ENCODE measurements around the gene SLC8A3. TPM values are rescaled to one million over a fixed set of nuclear protein-coding genes. Genes with fewer than 3 reads are reported as not detected.

Gene SLC8A3
- total RNA-seq, 6 experiments from 2014 or later, result 0.05 to 0.13 (median 0.12) TPM; not detected in 3

DNA sequence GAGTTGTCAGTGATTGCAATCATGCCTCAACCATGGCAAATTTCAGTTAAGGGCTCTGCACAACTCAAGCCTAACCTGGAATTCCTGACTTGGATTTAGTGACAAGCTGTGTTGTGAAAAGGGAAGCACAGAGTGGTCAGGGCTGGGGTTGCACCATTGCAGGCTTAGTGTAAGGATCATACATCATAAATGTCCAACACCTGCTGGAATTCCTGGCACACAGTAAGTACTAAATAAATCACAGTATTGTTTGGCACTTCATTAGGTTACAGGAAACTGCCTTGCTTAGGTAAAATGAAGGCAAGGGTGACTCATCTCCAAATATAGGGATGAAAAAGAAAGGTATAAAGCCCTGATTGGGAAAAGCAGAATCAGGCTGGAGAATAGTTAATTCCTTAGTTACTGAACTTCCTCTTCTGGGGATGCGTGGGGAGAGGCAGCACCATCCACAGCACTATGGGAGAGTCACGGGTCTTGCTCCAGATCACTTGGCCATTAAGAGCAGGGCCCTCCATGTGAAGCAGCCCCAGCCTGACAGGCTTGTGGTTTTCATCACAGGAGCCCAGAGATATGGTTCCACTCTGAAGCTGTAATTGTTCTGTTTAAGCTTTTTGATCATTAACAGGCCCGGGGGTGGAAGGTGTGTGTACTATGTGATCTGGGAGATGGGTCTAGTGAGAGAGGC lies 39.7 kb downstream of the SLC8A3 start:
- intact Hi-C loops (cut with DNase I), result no loop called here
- no peak for ATAC-seq
- 88% methylated on average over 2 of the region's 3 CpGs for WGBS (ENCODE audit: insufficient coverage, low coverage, low lambda C conversion rate, missing lambda C conversion rate)
- DNase-seq, result no peak
- H3K27me3 ChIP-seq, result no peaks in the 10 kb centered on the region
- no peak for TF ChIP-seq POLR2A (IDR thresholded peaks at IDR 0.05)
- TF ChIP-seq, protein P1, sequence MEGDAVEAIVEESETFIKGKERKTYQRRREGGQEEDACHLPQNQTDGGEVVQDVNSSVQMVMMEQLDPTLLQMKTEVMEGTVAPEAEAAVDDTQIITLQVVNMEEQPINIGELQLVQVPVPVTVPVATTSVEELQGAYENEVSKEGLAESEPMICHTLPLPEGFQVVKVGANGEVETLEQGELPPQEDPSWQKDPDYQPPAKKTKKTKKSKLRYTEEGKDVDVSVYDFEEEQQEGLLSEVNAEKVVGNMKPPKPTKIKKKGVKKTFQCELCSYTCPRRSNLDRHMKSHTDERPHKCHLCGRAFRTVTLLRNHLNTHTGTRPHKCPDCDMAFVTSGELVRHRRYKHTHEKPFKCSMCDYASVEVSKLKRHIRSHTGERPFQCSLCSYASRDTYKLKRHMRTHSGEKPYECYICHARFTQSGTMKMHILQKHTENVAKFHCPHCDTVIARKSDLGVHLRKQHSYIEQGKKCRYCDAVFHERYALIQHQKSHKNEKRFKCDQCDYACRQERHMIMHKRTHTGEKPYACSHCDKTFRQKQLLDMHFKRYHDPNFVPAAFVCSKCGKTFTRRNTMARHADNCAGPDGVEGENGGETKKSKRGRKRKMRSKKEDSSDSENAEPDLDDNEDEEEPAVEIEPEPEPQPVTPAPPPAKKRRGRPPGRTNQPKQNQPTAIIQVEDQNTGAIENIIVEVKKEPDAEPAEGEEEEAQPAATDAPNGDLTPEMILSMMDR (IDR thresholded peaks at IDR 0.05), result no peak
- no peaks in the 10 kb centered on the region for H3K4me1 ChIP-seq
- H3K36me3 ChIP-seq, result no peaks in the 10 kb centered on the region
- H3K9me3 ChIP-seq, result no peaks in the 10 kb centered on the region
- H3K4me3 ChIP-seq, result no peak overlapping the region
- no peak overlapping the region for H3K27ac ChIP-seq

- no peak for DNase-seq
- no peak for ATAC-seq
- Histone ChIP-seq H3K27ac (no peak overlapping the region), H3K27me3 (no peaks in the 10 kb centered on the region), H3K4me1 (no peaks in the 10 kb centered on the region), H3K36me3 (no peaks in the 10 kb centered on the region), H3K9me3 (no peaks in the 10 kb centered on the region), H3K4me3 (no peak overlapping the region)
- intact Hi-C loops (cut with DNase I), result no loop called here
- TF ChIP-seq POLR2A (IDR thresholded peaks at IDR 0.05), result no peak
- TF ChIP-seq, protein P1 (IDR thresholded peaks at IDR 0.05), result no peak
- WGBS (ENCODE audit: insufficient coverage, low coverage, low lambda C conversion rate, missing lambda C conversion rate), result 53% methylated on average over 3 of the region's 3 CpGs
Observed at GRCh38 chr14:70148351-70148750, 40.4 kb downstream of the SLC8A3 start.

DNA sequence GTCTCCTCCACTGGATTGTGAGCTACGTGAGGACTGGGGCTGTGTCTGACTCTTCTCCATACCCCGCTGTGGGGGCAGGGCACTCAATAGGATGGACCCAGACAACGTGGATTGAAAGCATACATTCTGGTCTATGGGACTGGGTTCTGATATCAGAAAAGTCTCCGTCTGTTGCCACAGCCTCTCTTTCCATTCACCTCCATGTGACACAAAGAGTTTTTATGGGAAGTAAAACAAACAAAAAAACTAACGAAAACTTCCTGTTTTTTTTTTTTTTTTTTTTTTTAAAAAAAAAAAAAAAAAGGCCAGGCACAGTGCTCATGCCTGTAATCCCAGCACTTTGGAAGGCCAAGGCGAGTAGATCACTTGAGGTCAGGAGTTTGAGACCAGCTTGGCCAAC lies 44.7 kb downstream of the SLC8A3 start:
- TF ChIP-seq, protein P1 (IDR thresholded peaks at IDR 0.05), result no peak
- TF ChIP-seq POLR2A (IDR thresholded peaks at IDR 0.05), result no peak
- Histone ChIP-seq H3K4me1 (no peaks in the 10 kb centered on the region), H3K36me3 (no peaks in the 10 kb centered on the region), H3K27ac (no peak overlapping the region), H3K4me3 (no peak overlapping the region), H3K27me3 (no peaks in the 10 kb centered on the region), H3K9me3 (no peaks in the 10 kb centered on the region)
- WGBS (ENCODE audit: insufficient coverage, low coverage, low lambda C conversion rate, missing lambda C conversion rate), result 47% methylated on average over 6 of the region's 6 CpGs
- ATAC-seq (no peak), DNase-seq (no peak)
- intact Hi-C loops (cut with DNase I), result no loop called here

DNA sequence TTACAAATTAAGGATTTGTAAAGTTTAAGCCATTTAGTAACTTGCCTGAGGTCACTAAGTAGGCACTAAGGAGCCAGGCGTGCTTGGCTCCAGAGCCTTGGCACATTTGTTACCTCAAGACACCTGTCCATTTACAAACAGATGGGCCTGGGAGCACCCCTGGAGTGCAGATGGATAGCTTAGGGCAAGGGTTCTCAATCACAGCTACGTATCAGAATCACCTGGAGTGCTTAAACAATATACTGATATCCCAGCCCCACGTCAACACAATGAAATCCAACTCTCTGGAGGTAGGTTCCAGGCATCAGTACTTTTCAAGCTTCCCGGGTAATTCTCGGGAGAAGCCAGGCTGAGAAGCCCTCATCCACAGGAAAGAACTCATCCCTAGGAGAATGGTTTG lies 45.4 kb downstream of the SLC8A3 start:
- intact Hi-C loops (cut with DNase I), result no loop called here
- TF ChIP-seq POLR2A (IDR thresholded peaks at IDR 0.05), result no peak
- TF ChIP-seq, protein P1 (IDR thresholded peaks at IDR 0.05), result no peak
- H3K27me3 ChIP-seq, result no peaks in the 10 kb centered on the region
- no peaks in the 10 kb centered on the region for H3K9me3 ChIP-seq
- H3K4me3 ChIP-seq, result no peak overlapping the region
- 80% methylated on average over 1 of the region's 5 CpGs for WGBS (ENCODE audit: insufficient coverage, low coverage, low lambda C conversion rate, missing lambda C conversion rate)
- ATAC-seq (no peak), DNase-seq (no peak)
- H3K4me1 ChIP-seq, result no peaks in the 10 kb centered on the region
- no peak overlapping the region for H3K27ac ChIP-seq
- H3K36me3 ChIP-seq, result no peaks in the 10 kb centered on the region
